GM06990 (cell line): ENCODE results near the gene ZBTB21.

Source experiments
- DNase-seq: peaks from one replicate; pipeline ENCODE4 v3.0.0-alpha.2; 2011; ENCODE audit not compliant: insufficient read length; ENCODE audit errors: extremely low read depth
- H3K27me3 ChIP-seq: replicated peaks from 2 replicates; pipeline ENCODE4 v1.6.0; 2011; ENCODE audit warnings: low read length; ENCODE audit not compliant: control insufficient read depth, insufficient read depth
- H3K36me3 ChIP-seq: 2 replicates; pipeline ENCODE4 v1.5.1; 2011; ENCODE audit warnings: low read length; ENCODE audit not compliant: control insufficient read depth, insufficient read depth
- H3K4me3 ChIP-seq: replicated peaks from 2 replicates; pipeline ENCODE4 v1.5.1; 2011; ENCODE audit warnings: low read depth, mild to moderate bottlenecking, control low read depth, low read length
- TF ChIP-seq, protein P1 (sequence below): IDR thresholded peaks from 2 replicates; pipeline ENCODE4 v1.5.1; 2011; ENCODE audit warnings: low read length, control low read depth, mild to moderate bottlenecking, inconsistent platforms; ENCODE audit not compliant: insufficient read depth, poor library complexity, severe bottlenecking

The ZBTB21 gene

DNA sequence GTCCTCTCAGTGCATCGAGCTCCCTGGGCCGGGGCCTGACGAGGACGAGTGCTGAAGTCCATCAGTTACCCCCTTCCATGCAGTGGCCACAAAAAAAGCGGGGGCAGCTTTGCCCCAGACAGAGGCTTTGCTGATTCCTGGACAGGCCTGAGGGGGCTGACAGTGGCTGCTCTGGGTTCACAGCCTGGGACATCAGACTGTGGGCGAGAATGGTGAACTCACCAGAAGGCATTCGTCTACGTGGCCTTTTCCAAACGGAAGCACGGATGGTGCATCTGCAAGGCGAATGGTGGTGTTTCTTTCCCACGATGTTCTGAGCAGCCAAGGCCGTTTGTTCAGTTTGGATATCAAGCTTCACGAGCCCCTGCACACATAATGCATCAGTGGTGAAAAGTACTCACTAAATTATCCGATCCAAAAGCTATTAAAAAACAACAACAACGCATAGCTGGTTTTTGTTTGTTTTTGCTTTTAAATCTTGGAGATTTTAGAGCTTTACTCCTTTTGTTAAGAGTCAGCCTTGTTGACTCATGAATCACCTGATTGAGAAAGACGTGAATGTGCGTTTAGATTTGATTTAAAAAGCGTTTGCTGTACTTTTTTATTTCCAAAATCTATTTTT, 6.3 kb upstream of the ZBTB21 start:
- DNase-seq = no peak
- TF ChIP-seq, protein P1, sequence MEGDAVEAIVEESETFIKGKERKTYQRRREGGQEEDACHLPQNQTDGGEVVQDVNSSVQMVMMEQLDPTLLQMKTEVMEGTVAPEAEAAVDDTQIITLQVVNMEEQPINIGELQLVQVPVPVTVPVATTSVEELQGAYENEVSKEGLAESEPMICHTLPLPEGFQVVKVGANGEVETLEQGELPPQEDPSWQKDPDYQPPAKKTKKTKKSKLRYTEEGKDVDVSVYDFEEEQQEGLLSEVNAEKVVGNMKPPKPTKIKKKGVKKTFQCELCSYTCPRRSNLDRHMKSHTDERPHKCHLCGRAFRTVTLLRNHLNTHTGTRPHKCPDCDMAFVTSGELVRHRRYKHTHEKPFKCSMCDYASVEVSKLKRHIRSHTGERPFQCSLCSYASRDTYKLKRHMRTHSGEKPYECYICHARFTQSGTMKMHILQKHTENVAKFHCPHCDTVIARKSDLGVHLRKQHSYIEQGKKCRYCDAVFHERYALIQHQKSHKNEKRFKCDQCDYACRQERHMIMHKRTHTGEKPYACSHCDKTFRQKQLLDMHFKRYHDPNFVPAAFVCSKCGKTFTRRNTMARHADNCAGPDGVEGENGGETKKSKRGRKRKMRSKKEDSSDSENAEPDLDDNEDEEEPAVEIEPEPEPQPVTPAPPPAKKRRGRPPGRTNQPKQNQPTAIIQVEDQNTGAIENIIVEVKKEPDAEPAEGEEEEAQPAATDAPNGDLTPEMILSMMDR = no peak
- no peak overlapping the region for H3K4me3 ChIP-seq
- peaks cover 2% of the 10 kb centered on the region; the same call in 1 of the 2 replicates for H3K36me3 ChIP-seq
- no peaks in the 10 kb centered on the region for H3K27me3 ChIP-seq

DNA sequence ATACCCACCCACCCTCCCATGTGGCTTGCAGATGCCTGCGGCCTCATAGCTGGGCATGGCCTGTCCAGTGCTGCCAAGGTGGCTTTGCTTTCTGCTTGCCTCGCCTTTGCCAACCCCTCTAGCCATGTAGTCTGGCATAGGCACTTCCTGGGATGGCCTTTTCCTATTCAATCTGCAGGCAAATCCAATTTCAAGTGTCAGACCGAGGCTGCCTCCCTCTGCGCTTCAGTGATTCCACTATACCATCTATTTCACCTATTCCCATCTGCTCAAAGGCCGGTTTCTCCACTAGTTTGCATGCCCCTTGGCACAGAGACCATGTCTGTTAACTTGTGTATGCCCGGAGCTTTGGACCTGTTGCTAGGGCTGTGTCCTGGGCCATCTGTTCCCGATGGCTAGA, 3.8 kb upstream of the ZBTB21 start:
- Histone ChIP-seq H3K27me3 (no peaks in the 10 kb centered on the region), H3K36me3 (peaks cover 2% of the 10 kb centered on the region; the same call in 1 of the 2 replicates), H3K4me3 (no peak overlapping the region)
- TF ChIP-seq, protein P1 = no peak
- no peak for DNase-seq

DNA sequence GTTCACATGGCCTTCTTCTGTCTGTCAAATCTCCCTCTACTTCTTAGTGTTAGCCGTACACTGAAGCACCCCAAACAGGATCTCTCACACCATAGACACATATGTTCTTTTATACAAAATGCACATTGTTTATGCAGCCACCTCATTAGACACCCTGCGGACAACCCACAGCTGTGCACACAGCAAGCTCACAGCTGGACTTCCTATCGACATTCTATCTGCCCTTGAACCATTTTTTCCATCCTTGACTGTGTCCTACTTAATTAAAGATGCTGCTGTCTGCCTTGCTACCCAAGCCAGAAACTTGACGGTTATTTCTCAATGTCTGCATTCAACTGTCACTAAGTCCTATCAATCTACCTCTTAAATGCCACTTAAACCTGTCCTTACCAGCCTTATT, 3.2 kb upstream of the ZBTB21 start:
- TF ChIP-seq, protein P1 = no peak
- H3K36me3 ChIP-seq = peaks cover 2% of the 10 kb centered on the region; the same call in 1 of the 2 replicates
- no peak overlapping the region for H3K4me3 ChIP-seq
- no peak for DNase-seq
- H3K27me3 ChIP-seq = no peaks in the 10 kb centered on the region

DNA sequence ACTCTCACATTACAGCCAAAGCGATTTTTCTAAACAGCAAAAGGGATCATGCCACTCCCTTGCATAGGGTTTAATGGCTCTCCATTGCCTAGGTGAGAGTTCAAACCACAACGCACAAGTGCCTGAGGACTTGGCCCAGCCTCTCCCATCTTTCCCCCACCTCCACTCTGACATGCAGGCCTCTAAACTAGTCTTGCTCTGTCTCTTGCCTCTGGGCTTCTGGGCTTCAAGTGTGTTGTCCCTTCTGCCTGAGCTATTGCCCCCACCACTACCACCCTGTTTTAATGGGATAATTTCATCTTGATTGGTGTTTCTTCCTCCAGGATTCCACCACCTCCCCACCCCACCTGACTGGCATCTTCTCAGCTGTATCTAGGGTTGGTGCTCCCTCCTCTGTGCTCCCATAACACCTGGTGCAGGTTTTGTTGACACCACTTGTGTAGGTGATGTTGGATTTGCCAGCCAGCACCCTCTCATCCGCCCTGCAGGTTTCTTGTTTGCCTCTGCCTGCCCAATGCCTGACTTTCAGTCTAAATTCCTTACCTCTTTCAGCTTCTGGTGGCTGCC, 2.7 kb upstream of the ZBTB21 start:
- TF ChIP-seq, protein P1 = no peak
- DNase-seq = no peak

DNA sequence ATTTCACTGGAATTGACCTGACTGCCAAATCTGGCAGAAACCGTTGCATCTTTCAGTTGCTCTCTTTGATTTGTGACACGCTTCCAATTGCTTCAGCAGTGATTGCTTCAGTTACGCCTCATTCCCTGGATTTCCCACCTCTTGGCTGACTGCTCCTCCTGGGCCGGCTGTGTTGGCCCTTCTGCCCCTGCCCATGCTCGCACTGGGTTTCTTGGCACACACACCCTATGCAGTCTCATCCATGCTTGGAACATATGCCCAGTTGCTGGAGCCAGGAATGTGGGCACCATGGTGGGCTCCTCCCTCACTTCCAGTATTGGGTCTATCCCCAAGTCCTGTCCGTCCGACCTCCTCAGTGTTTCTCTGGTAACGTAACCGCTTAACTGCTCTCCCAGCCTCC, 2.2 kb upstream of the ZBTB21 start:
- no peak for DNase-seq
- Histone ChIP-seq H3K27me3 (no peaks in the 10 kb centered on the region), H3K4me3 (no peak overlapping the region), H3K36me3 (peaks cover 2% of the 10 kb centered on the region; the same call in 1 of the 2 replicates)
- TF ChIP-seq, protein P1 = no peak

More for the DNA sequence above, 2.7 kb upstream of the ZBTB21 start:
- no peak overlapping the region for H3K4me3 ChIP-seq
- H3K36me3 ChIP-seq = peaks cover 2% of the 10 kb centered on the region; the same call in 1 of the 2 replicates
- no peaks in the 10 kb centered on the region for H3K27me3 ChIP-seq
